Vagina (tissue), 2 donors: ENCODE measurements around the gene THBS3. TPM values are rescaled to one million over a fixed set of nuclear protein-coding genes. Genes with fewer than 3 reads are reported as not detected.
"Not testable (repeated sequence)": the region's sequence is repeated elsewhere in the genome, so short reads cannot be mapped to it uniquely, and the experiment has no call there.

Experiments
- DNase-seq, 2 donors: peaks; one replicate each; pipeline ENCODE4 v3.0.0-alpha.2; 2017; ENCODE audit errors: extremely low spot score in 2 of 2
- H3K27ac ChIP-seq: fragments of 200-600 bp; sonication (generic); one replicate; pipeline ENCODE4 v1.5.1; 2019
- H3K27me3 ChIP-seq: fragments of 200-600 bp; sonication (generic); one replicate; pipeline ENCODE4 v1.5.1; 2019
- H3K36me3 ChIP-seq, 2 donors: fragments of 200-600 bp; sonication (generic); one replicate each; pipeline ENCODE4 v1.5.1; 2017 to 2019
- H3K4me1 ChIP-seq: fragments of 200-600 bp; sonication (generic); one replicate; pipeline ENCODE4 v1.5.1; 2019
- H3K4me3 ChIP-seq, 2 donors: fragments of 200-600 bp; sonication (generic); 1 replicate in 1 of 2; 2 replicates in 1 of 2; pipeline ENCODE4 v1.5.1; 2016 to 2019
- H3K9me3 ChIP-seq: fragments of 200-600 bp; sonication (generic); one replicate; pipeline ENCODE4 v1.5.1; 2019
- CTCF ChIP-seq, 3 experiments: fragments of 450-650 bp in 2 of 3; fragments of 200-600 bp in 1 of 3; sonication (generic) in 1 of 3; IDR thresholded peaks; one replicate each; pipeline ENCODE4 v1.5.1; 2017 to 2019; ENCODE audit warnings: antibody characterized with exemption in 3 of 3, mild to moderate bottlenecking in 2 of 3, moderate library complexity in 2 of 3
- POLR2A ChIP-seq, 2 donors: fragments of 450-650 bp; IDR thresholded peaks; one replicate each; pipeline ENCODE4 v1.6.1; 2017; ENCODE audit warnings: antibody characterized with exemption in 2 of 2, mild to moderate bottlenecking in 2 of 2, moderate library complexity in 2 of 2
- POLR2AphosphoS5 ChIP-seq, 2 donors: sonication (generic); formaldehyde crosslinking; IDR thresholded peaks; one replicate each; pipeline ENCODE4 v1.9.0; 2017; ENCODE audit warnings: antibody characterized with exemption in 2 of 2, mild to moderate bottlenecking in 2 of 2, low read depth in 1 of 2; ENCODE audit not compliant: insufficient read depth in 1 of 2
- intact Hi-C: fragments of 100-400 bp; cut with DNase I; formaldehyde crosslinking; loops from one replicate; pipeline ENCODE4 v1.15.1; 2023
- total RNA-seq: library from RNA; depleted of rRNA; stranded (reverse); fragments of >200 nt; gene quantifications from one replicate; pipeline ENCODE4 v1.2.3, GENCODE V29; 2016

THBS3 gene
- total RNA-seq, 1 donor from 2014 or later: 27.3 TPM

- H3K4me1 ChIP-seq: peaks cover 33% of the 10 kb centered on the region
- DNase-seq: peak; percentile 87 to 96
- H3K27ac ChIP-seq: peak overlapping the region; percentile 47
- TF ChIP-seq CTCF (IDR thresholded peaks at IDR 0.05) (peak; percentile 81 to 93 (median 88)), POLR2AphosphoS5 (IDR thresholded peaks at IDR 0.05; ENCODE audit: insufficient read depth in 1 of 2, low read depth in 1 of 2) (peak in 1 of 2 donors; percentile 43), POLR2A (IDR thresholded peaks at IDR 0.05) (no peak)
- intact Hi-C loops: loop anchor here (2.0 kb wide), 1 partner anchor 77 kb away; no protein-coding TSS in a partner anchor
- no peaks in the 10 kb centered on the region for H3K27me3 ChIP-seq
- H3K36me3 ChIP-seq: peaks cover 0 to 13% of the 10 kb centered on the region in 2 donors
- peak overlapping the region in 1 of 2 donors; percentile 23 for H3K4me3 ChIP-seq
- no peaks in the 10 kb centered on the region for H3K9me3 ChIP-seq
Observed at GRCh38 chr1:155167166-155168104, 40.3 kb downstream of the THBS3 start.

- Histone ChIP-seq H3K4me1 (peaks cover 25% of the 10 kb centered on the region), H3K27ac (peak overlapping the region; percentile 47), H3K9me3 (no peaks in the 10 kb centered on the region), H3K4me3 (peak overlapping the region in 1 of 2 donors; percentile 20), H3K27me3 (no peaks in the 10 kb centered on the region), H3K36me3 (peaks cover 0 to 13% of the 10 kb centered on the region in 2 donors)
- no peak for TF ChIP-seq CTCF (IDR thresholded peaks at IDR 0.05)
- peak in 1 of 2 donors; percentile 47 for TF ChIP-seq POLR2AphosphoS5 (IDR thresholded peaks at IDR 0.05; ENCODE audit: insufficient read depth in 1 of 2, low read depth in 1 of 2)
- TF ChIP-seq POLR2A (IDR thresholded peaks at IDR 0.05): no peak
- intact Hi-C loops: loop anchor here (2.0 kb wide), 1 partner anchor 76 kb away; no protein-coding TSS in a partner anchor
- peak; percentile 77 to 79 for DNase-seq
Observed at GRCh38 chr1:155166471-155167165, 41.1 kb downstream of the THBS3 start.

- DNase-seq: peak; percentile 58 to 78
- Histone ChIP-seq H3K36me3 (peaks cover 0 to 13% of the 10 kb centered on the region in 2 donors), H3K27ac (peak overlapping the region; percentile 47), H3K27me3 (no peaks in the 10 kb centered on the region), H3K9me3 (no peaks in the 10 kb centered on the region), H3K4me1 (peaks cover 21% of the 10 kb centered on the region), H3K4me3 (no peak overlapping the region)
- TF ChIP-seq POLR2AphosphoS5 (IDR thresholded peaks at IDR 0.05; ENCODE audit: insufficient read depth in 1 of 2, low read depth in 1 of 2): no peak
- TF ChIP-seq POLR2A (IDR thresholded peaks at IDR 0.05): no peak
- TF ChIP-seq CTCF (IDR thresholded peaks at IDR 0.05): no peak
- intact Hi-C loops: loop anchor here (2.0 kb wide), 1 partner anchor 75 kb away; no protein-coding TSS in a partner anchor
Observed at GRCh38 chr1:155166051-155166470, 41.6 kb downstream of the THBS3 start.

- H3K4me3 ChIP-seq, intact Hi-C loops, DNase-seq, H3K9me3 ChIP-seq, H3K27me3 ChIP-seq, H3K27ac ChIP-seq: not testable (repeated sequence)
- Histone ChIP-seq H3K36me3 (peaks cover 0 to 10% of the 10 kb centered on the region in 2 donors), H3K4me1 (peaks cover 21% of the 10 kb centered on the region)
Observed at GRCh38 chr1:155164625-155165024, 43.1 kb downstream of the THBS3 start.

- not testable (repeated sequence) for H3K9me3 ChIP-seq, H3K4me3 ChIP-seq, DNase-seq
Observed at GRCh38 chr1:155163785-155164184, 43.9 kb downstream of the THBS3 start.

GRCh38 chr1:155162631-155163030, 45.1 kb downstream of the THBS3 start:
- H3K9me3 ChIP-seq, H3K36me3 ChIP-seq, DNase-seq, intact Hi-C loops, H3K4me3 ChIP-seq, H3K27me3 ChIP-seq, H3K27ac ChIP-seq: not testable (repeated sequence)
- peaks cover 17% of the 10 kb centered on the region for H3K4me1 ChIP-seq

More at GRCh38 chr1:155163785-155164184, 43.9 kb downstream of the THBS3 start:
- H3K4me1 ChIP-seq: peaks cover 21% of the 10 kb centered on the region
- H3K27me3 ChIP-seq, intact Hi-C loops, H3K27ac ChIP-seq, H3K36me3 ChIP-seq: not testable (repeated sequence)
